Stomach (tissue), 4 donors: ENCODE results near the gene GAD1.

ENCODE experiments used
- EP300 ChIP-seq: sonication (generic); formaldehyde crosslinking; IDR thresholded peaks from one replicate; pipeline ENCODE4 v1.6.1; 2017; ENCODE audit warnings: antibody characterized with exemption
- POLR2A ChIP-seq, 4 donors: fragments of 450-650 bp; IDR thresholded peaks; one replicate each; pipeline ENCODE4 v1.6.1; 2016; ENCODE audit warnings: antibody characterized with exemption in 4 of 4, control low read depth in 2 of 4, mild to moderate bottlenecking in 1 of 4, moderate library complexity in 1 of 4
- POLR2AphosphoS5 ChIP-seq, 3 donors: sonication (generic); formaldehyde crosslinking; IDR thresholded peaks; one replicate each; pipeline ENCODE4 v1.6.1; 2016; ENCODE audit warnings: antibody characterized with exemption in 3 of 3
- TF ChIP-seq, protein P1 (sequence below), 7 experiments: fragments of 450-650 bp in 4 of 7; fragments of 200-600 bp in 3 of 7; sonication (generic) in 3 of 7; IDR thresholded peaks; one replicate each; pipeline ENCODE4 v1.5.1; 2016 to 2019; ENCODE audit warnings: antibody characterized with exemption in 7 of 7, control low read depth in 2 of 7, mild to moderate bottlenecking in 1 of 7

DNA sequence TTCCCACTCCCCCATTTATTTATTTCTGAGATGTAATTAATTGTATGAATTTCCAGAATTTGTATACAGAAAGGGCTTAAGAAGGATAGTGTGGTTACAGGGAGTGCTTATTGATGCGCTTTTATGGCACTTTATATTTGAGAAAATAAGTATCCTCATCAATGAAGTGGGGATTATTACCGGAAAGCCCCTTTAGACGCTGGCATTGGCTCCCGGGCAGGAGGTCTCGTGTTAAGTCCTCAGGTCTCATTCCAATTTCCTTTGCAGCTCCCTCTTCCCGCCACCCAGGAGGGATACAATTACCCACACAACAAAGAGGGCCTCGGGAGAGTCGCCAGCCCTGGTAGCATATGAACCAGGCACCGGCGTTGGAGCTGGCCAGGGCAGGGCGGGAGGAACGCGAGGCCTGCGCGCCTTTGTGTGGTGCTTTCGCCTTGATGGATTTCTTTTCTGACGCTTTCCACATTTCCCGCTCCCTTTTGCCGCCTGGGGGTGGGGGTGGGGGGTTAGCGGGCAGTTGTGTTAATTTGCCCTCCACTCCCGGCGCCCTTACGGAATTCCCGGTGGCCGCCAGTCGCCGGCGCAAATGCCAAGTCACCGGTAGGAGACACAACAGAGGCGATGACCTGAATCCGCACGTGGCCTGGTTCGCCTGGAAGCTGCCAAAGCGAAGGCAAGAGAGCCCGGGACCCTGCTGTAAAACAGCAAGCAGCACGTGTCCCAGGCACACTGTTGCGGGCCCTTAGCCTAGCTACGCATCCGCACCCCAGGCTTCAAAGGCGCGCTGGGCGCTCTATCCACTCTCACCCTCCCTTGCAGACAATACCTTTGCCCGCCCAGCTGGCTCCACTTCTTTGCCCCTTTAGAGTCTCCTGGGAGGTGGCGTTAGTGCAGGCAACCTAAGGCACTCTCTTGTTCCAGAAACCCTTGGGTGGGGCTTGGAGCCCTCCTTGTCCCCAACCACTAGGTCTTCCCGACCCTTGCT lies 3.3 kb downstream of the GAD1 start:
- TF ChIP-seq, protein P1, sequence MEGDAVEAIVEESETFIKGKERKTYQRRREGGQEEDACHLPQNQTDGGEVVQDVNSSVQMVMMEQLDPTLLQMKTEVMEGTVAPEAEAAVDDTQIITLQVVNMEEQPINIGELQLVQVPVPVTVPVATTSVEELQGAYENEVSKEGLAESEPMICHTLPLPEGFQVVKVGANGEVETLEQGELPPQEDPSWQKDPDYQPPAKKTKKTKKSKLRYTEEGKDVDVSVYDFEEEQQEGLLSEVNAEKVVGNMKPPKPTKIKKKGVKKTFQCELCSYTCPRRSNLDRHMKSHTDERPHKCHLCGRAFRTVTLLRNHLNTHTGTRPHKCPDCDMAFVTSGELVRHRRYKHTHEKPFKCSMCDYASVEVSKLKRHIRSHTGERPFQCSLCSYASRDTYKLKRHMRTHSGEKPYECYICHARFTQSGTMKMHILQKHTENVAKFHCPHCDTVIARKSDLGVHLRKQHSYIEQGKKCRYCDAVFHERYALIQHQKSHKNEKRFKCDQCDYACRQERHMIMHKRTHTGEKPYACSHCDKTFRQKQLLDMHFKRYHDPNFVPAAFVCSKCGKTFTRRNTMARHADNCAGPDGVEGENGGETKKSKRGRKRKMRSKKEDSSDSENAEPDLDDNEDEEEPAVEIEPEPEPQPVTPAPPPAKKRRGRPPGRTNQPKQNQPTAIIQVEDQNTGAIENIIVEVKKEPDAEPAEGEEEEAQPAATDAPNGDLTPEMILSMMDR (IDR thresholded peaks at IDR 0.05): no peak
- TF ChIP-seq POLR2AphosphoS5 (IDR thresholded peaks at IDR 0.05): no peak
- TF ChIP-seq POLR2A (IDR thresholded peaks at IDR 0.05): no peak
- no peak for TF ChIP-seq EP300
